Mesenchymal stem cell (in vitro differentiated cells and primary cell): ENCODE data around the gene TLL1.

ENCODE experiments used
- DNase-seq: peaks from one replicate; pipeline ENCODE4 v3.0.0-alpha.2; 2013
- H2AFZ ChIP-seq: one replicate; pipeline ENCODE4 v1.6.1; 2013; ENCODE audit warnings: low read depth, mild to moderate bottlenecking, control low read depth, inconsistent platforms, low read length, moderate library complexity
- H2AK5ac ChIP-seq: 2 replicates; pipeline ENCODE4 v1.6.1; 2013; ENCODE audit warnings: low read length, moderate library complexity, mild to moderate bottlenecking, inconsistent platforms; ENCODE audit not compliant: severe bottlenecking
- H2BK120ac ChIP-seq: one replicate; pipeline ENCODE4 v1.6.1; 2013; ENCODE audit warnings: low read depth, mild to moderate bottlenecking, inconsistent platforms, low read length, moderate library complexity
- H2BK12ac ChIP-seq, 2 experiments: one replicate each; pipeline ENCODE4 v1.6.1; 2013; ENCODE audit warnings: inconsistent platforms in 2 of 2, low read length in 2 of 2, mild to moderate bottlenecking in 2 of 2, moderate library complexity in 2 of 2, control low read depth in 1 of 2
- H2BK15ac ChIP-seq: one replicate; pipeline ENCODE4 v1.6.1; 2013; ENCODE audit warnings: mild to moderate bottlenecking, low read depth, inconsistent platforms; ENCODE audit not compliant: poor library complexity, severe bottlenecking
- H2BK5ac ChIP-seq: 2 replicates; pipeline ENCODE4 v1.6.1; 2013; ENCODE audit warnings: low read depth, mild to moderate bottlenecking, low read length, control low read depth, inconsistent platforms; ENCODE audit not compliant: poor library complexity, severe bottlenecking
- H3K14ac ChIP-seq, 2 experiments: one replicate each; pipeline ENCODE4 v1.6.1; 2013; ENCODE audit warnings: inconsistent platforms in 2 of 2, low read length in 2 of 2, control low read depth in 1 of 2, mild to moderate bottlenecking in 1 of 2, moderate library complexity in 1 of 2
- H3K18ac ChIP-seq, 2 experiments: one replicate each; pipeline ENCODE4 v1.6.1; 2013; ENCODE audit warnings: inconsistent platforms in 2 of 2, low read length in 2 of 2, control low read depth in 1 of 2, low read depth in 1 of 2, mild to moderate bottlenecking in 1 of 2
- H3K23ac ChIP-seq, 2 experiments: one replicate each; pipeline ENCODE4 v1.6.1; 2013; ENCODE audit warnings: inconsistent platforms in 2 of 2, low read length in 2 of 2, mild to moderate bottlenecking in 2 of 2, moderate library complexity in 2 of 2, control low read depth in 1 of 2
- H3K27ac ChIP-seq: 2 replicates; pipeline ENCODE4 v1.5.1; 2013; ENCODE audit warnings: mild to moderate bottlenecking, moderate library complexity, low read length, control low read depth, inconsistent platforms; ENCODE audit not compliant: poor library complexity, severe bottlenecking
- H3K27me3 ChIP-seq, 2 experiments: 2 replicates each; pipeline versions ENCODE4 v1.6.1 to v1.7.0; 2013; ENCODE audit warnings: low read length in 2 of 2, mild to moderate bottlenecking in 2 of 2, moderate library complexity in 2 of 2, control low read depth in 1 of 2, inconsistent platforms in 1 of 2; ENCODE audit not compliant: control insufficient read depth in 1 of 2, insufficient read depth in 1 of 2
- H3K36me3 ChIP-seq, 2 experiments: 2 replicates each; pipeline versions ENCODE4 v1.6.1 to v1.7.0; 2013; ENCODE audit warnings: low read length in 2 of 2, control low read depth in 1 of 2, inconsistent platforms in 1 of 2, low read depth in 1 of 2, mild to moderate bottlenecking in 1 of 2; ENCODE audit not compliant: insufficient read depth in 2 of 2, control insufficient read depth in 1 of 2
- H3K4ac ChIP-seq, 2 experiments: one replicate each; pipeline ENCODE4 v1.6.1; 2013; ENCODE audit warnings: inconsistent platforms in 2 of 2, low read length in 2 of 2, mild to moderate bottlenecking in 2 of 2, moderate library complexity in 2 of 2, control low read depth in 1 of 2, low read depth in 1 of 2
- H3K4me1 ChIP-seq: 2 replicates; pipeline ENCODE4 v1.6.1; 2013; ENCODE audit warnings: low read depth, low read length, control low read depth; ENCODE audit not compliant: control insufficient read depth, insufficient read depth
- H3K4me2 ChIP-seq: 2 replicates; pipeline ENCODE4 v1.6.1; 2013; ENCODE audit warnings: low read length, mild to moderate bottlenecking, inconsistent platforms; ENCODE audit not compliant: poor library complexity, severe bottlenecking
- H3K4me3 ChIP-seq, 2 experiments: 2 replicates each; pipeline versions ENCODE4 v1.5.1 to v1.7.0; 2013; ENCODE audit warnings: low read length in 2 of 2, mild to moderate bottlenecking in 2 of 2, control low read depth in 1 of 2, low read depth in 1 of 2; ENCODE audit not compliant: insufficient read depth in 1 of 2
- H3K79me1 ChIP-seq: replicated peaks from 2 replicates; pipeline ENCODE4 v1.6.1; 2013; ENCODE audit warnings: mild to moderate bottlenecking, control low read depth, low read length, inconsistent platforms; ENCODE audit not compliant: poor library complexity, severe bottlenecking
- H3K9ac ChIP-seq: 2 replicates; pipeline ENCODE4 v1.7.0; 2013; ENCODE audit warnings: mild to moderate bottlenecking, low read length, moderate library complexity
- H3K9me3 ChIP-seq: 2 replicates; pipeline ENCODE4 v1.7.0; 2013; ENCODE audit warnings: mild to moderate bottlenecking, low read length; ENCODE audit not compliant: control insufficient read depth
- H4K8ac ChIP-seq: one replicate; pipeline ENCODE4 v1.6.1; 2013; ENCODE audit warnings: inconsistent platforms, mild to moderate bottlenecking, low read length, moderate library complexity
- H4K91ac ChIP-seq: one replicate; pipeline ENCODE4 v1.6.1; 2013; ENCODE audit warnings: mild to moderate bottlenecking, low read length, inconsistent platforms
- WGBS: methylation state at CpG from one replicate; pipeline ENCODE4 v1.1.7; 2013; ENCODE audit warnings: mixed read lengths; 5-methylcytosine and 5-hydroxymethylcytosine counted together

Gene TLL1

DNA sequence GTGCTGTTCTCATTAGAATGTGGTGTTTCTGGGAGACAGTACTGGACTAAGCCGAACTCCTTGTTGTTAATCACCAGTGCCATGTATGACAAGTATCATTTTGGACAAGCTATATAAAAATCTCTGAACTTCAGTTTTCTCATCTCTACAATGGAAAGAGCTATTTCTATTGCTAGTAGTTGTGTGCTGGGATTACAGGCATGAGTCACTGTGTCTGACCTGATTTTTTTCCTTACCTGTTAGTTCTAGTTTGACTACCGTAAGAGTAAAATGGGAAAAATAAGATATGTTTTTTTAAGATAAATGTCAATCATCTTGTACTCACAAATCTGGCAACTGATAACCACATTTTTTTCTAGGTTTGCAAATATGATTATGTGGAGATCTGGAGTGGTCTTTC, 192.3 kb downstream of the TLL1 start:
- Histone ChIP-seq H3K9ac (no peak overlapping the region), H2AFZ (no peak overlapping the region), H2BK12ac (no peak overlapping the region), H3K4me1 (no peaks in the 10 kb centered on the region), H2BK120ac (no peak overlapping the region), H3K36me3 (no peaks in the 10 kb centered on the region), H2BK15ac (no peak overlapping the region), H3K4me2 (no peak overlapping the region), H4K8ac (no peak overlapping the region), H3K14ac (no peak overlapping the region), H3K18ac (no peak overlapping the region), H3K9me3 (no peaks in the 10 kb centered on the region), H2BK5ac (no peak overlapping the region), H3K23ac (no peak overlapping the region), H3K4me3 (no peak overlapping the region), H3K27ac (no peak overlapping the region), H3K79me1 (no peaks in the 10 kb centered on the region), H3K27me3 (no peaks in the 10 kb centered on the region), H2AK5ac (no peak overlapping the region), H3K4ac (no peak overlapping the region), H4K91ac (no peak overlapping the region)
- no peak for DNase-seq
- WGBS = no CpG with 5 or more reads among the region's 2 CpGs

DNA sequence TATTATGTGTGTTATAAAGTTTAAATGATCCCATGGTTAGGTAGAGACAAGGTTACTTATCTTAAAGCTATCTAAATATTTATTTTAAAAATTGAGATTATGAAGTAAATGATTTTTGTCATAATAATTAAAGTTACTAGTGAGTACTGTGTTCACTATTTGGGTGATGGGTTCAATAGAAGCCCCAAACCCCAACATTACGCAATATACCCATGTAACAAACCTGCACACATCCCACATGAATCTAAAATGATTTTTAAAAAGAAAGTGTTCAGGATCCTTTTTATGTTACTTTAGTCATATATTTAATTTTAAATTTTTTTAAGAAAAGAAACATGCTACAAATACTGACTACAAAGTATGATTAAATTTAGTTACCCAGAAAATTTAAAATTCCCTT, 193.9 kb downstream of the TLL1 start:
- no peaks in the 10 kb centered on the region for H3K27me3 ChIP-seq
- H3K79me1 ChIP-seq = no peaks in the 10 kb centered on the region
- no peak overlapping the region for H2AK5ac ChIP-seq
- H3K4ac ChIP-seq = no peak overlapping the region
- no peak overlapping the region for H3K4me3 ChIP-seq
- no peak overlapping the region for H3K18ac ChIP-seq
- no peak overlapping the region for H2BK12ac ChIP-seq
- H2BK120ac ChIP-seq = no peak overlapping the region
- no peak overlapping the region for H3K4me2 ChIP-seq
- H3K27ac ChIP-seq = no peak overlapping the region
- H3K9me3 ChIP-seq = no peaks in the 10 kb centered on the region
- DNase-seq = no peak
- no peak overlapping the region for H4K91ac ChIP-seq
- no peak overlapping the region for H4K8ac ChIP-seq
- WGBS = no CpG with 5 or more reads among the region's 1 CpG
- H2AFZ ChIP-seq = no peak overlapping the region
- no peak overlapping the region for H3K9ac ChIP-seq
- no peak overlapping the region for H3K14ac ChIP-seq
- H3K4me1 ChIP-seq = no peaks in the 10 kb centered on the region
- H2BK15ac ChIP-seq = no peak overlapping the region
- no peaks in the 10 kb centered on the region for H3K36me3 ChIP-seq
- H3K23ac ChIP-seq = no peak overlapping the region
- H2BK5ac ChIP-seq = no peak overlapping the region

DNA sequence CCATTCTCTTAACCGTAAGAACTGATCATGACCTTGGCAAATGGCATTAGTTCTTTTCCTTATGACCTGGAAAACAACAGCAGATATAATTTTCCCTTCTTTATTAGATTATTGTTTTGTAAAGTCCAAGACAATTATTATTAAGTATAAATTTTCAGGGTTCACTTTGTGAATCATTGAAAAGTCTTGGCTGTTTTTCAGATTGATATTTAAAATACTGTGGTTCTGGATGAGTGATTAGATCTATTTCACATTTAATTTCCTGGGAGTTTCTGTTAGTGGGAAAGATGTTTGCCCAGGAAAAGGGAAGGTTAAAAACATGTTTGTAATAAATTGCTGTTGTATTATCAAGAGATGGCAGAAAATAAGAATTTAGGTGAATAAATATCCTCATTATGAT, 194.9 kb downstream of the TLL1 start:
- Histone ChIP-seq H2BK5ac (no peak overlapping the region), H3K27ac (no peak overlapping the region), H3K4me3 (no peak overlapping the region), H4K8ac (no peak overlapping the region), H4K91ac (no peak overlapping the region), H3K36me3 (no peaks in the 10 kb centered on the region), H3K4me2 (no peak overlapping the region), H2AK5ac (no peak overlapping the region), H3K4me1 (no peaks in the 10 kb centered on the region), H3K9ac (no peak overlapping the region), H3K14ac (no peak overlapping the region), H3K9me3 (no peaks in the 10 kb centered on the region), H2BK12ac (no peak overlapping the region), H2BK120ac (no peak overlapping the region), H2BK15ac (no peak overlapping the region), H3K23ac (no peak overlapping the region), H3K18ac (no peak overlapping the region), H3K79me1 (no peaks in the 10 kb centered on the region), H3K27me3 (no peaks in the 10 kb centered on the region), H2AFZ (no peak overlapping the region), H3K4ac (no peak overlapping the region)
- WGBS = no CpG with 5 or more reads among the region's 1 CpG
- no peak for DNase-seq

DNA sequence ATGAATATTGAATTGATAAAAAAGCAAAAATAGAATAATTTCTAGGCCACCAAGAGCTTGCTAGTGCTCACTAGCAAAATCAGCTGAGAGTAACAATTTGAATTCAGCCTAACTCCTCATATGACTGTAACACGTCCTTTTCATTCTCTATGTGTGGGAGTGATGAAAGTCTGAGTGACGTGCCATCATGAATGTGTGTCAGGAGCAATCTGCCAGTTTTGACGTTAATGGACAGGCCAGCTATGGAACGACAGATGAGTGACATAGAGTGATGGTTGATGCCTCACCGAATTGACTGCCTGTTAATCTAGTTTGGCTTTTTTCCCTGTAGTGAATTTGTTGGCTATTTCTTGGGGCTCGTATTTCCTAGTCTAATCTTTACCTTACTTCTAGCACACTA, 200.7 kb downstream of the TLL1 start:
- Histone ChIP-seq H3K79me1 (no peaks in the 10 kb centered on the region), H3K9ac (no peak overlapping the region), H2BK5ac (no peak overlapping the region), H4K91ac (no peak overlapping the region), H3K4me2 (no peak overlapping the region), H2AFZ (no peak overlapping the region), H3K4me1 (no peaks in the 10 kb centered on the region), H2AK5ac (no peak overlapping the region), H3K36me3 (no peaks in the 10 kb centered on the region), H3K4me3 (no peak overlapping the region), H3K27me3 (no peaks in the 10 kb centered on the region), H2BK120ac (no peak overlapping the region), H3K14ac (no peak overlapping the region), H2BK12ac (no peak overlapping the region), H3K27ac (no peak overlapping the region), H3K18ac (no peak overlapping the region), H4K8ac (no peak overlapping the region), H3K4ac (no peak overlapping the region), H2BK15ac (no peak overlapping the region), H3K23ac (no peak overlapping the region), H3K9me3 (no peaks in the 10 kb centered on the region)
- no peak for DNase-seq
- WGBS = 84% methylated on average over 4 of the region's 6 CpGs
